ENCODE results near the gene LCP1. TPM values are rescaled to one million over a fixed set of nuclear protein-coding genes. Genes with fewer than 3 reads are reported as not detected.

Gene LCP1
- total RNA-seq, 1 donor from 2014 or later, result 83.1 TPM

DNA sequence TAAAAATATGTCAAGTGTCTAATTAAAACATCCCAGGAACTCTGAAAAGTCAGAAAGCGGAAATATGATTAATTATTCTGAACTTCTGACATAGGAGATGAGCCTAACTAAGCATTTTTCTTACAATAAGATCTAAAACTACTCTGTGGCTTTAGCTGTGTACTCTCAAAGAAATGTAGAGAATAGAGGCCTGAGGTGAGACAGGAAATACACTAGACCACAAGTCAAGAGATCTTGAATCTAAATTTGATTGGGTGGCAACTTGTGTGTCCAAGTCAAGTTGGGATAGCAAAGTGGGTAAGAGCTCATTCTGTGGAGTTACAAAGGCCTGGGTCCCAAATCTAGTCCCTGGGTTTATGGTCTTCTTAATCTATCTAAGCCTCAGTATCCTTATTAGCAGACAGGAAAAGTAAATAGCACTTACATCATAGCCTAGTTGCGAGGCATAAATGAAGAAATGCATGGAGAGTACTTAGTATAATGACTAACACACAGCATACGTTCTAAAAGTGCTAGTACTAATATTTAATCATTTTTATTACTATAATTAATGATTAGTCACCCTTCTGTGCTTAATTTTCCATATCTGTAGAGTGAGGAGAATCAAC, 20.3 kb upstream of the LCP1 start:
- Histone ChIP-seq H3K4me3 (ENCODE audit: low read depth, low read length) (no peak overlapping the region), H3K36me3 (ENCODE audit: control insufficient read depth, insufficient read depth, low read length) (no peaks in the 10 kb centered on the region), H3K27me3 (ENCODE audit: control insufficient read depth, insufficient read depth, low read length) (no peaks in the 10 kb centered on the region)
- TF ChIP-seq, protein P1, sequence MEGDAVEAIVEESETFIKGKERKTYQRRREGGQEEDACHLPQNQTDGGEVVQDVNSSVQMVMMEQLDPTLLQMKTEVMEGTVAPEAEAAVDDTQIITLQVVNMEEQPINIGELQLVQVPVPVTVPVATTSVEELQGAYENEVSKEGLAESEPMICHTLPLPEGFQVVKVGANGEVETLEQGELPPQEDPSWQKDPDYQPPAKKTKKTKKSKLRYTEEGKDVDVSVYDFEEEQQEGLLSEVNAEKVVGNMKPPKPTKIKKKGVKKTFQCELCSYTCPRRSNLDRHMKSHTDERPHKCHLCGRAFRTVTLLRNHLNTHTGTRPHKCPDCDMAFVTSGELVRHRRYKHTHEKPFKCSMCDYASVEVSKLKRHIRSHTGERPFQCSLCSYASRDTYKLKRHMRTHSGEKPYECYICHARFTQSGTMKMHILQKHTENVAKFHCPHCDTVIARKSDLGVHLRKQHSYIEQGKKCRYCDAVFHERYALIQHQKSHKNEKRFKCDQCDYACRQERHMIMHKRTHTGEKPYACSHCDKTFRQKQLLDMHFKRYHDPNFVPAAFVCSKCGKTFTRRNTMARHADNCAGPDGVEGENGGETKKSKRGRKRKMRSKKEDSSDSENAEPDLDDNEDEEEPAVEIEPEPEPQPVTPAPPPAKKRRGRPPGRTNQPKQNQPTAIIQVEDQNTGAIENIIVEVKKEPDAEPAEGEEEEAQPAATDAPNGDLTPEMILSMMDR (IDR thresholded peaks at IDR 0.05; ENCODE audit: insufficient read depth, low read length, poor library complexity, severe bottlenecking), result no peak
- DNase-seq (ENCODE audit: low read depth), result no peak

DNA sequence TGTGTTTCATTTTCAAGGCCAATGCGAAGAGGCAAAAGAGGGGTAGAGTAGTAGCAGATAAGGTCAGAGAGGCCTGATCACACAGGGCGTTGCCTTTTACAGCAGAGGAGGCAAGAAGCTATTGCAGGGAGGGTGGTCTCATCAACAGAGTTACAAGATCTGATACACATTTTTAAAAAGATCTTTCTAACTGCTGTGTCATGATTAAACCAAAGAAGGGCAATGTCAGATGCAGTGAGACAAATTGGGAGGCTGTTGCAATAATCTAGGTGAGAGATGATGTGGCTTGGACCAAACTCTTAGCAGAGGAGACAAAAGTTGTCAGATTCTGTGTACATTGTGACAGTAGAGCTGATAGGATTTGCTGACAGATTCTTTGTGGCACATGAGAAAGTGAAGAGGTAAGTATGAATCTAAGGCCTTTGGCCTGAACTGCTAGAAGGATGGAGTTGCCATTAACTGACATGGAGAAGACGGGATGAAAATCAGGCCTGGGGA, 16.8 kb upstream of the LCP1 start:
- TF ChIP-seq, protein P1 (IDR thresholded peaks at IDR 0.05; ENCODE audit: insufficient read depth, low read length, poor library complexity, severe bottlenecking), result no peak
- H3K36me3 ChIP-seq (ENCODE audit: control insufficient read depth, insufficient read depth, low read length), result no peaks in the 10 kb centered on the region
- no peak for DNase-seq (ENCODE audit: low read depth)
- H3K27me3 ChIP-seq (ENCODE audit: control insufficient read depth, insufficient read depth, low read length), result no peaks in the 10 kb centered on the region
- H3K4me3 ChIP-seq (ENCODE audit: low read depth, low read length), result no peak overlapping the region

DNA sequence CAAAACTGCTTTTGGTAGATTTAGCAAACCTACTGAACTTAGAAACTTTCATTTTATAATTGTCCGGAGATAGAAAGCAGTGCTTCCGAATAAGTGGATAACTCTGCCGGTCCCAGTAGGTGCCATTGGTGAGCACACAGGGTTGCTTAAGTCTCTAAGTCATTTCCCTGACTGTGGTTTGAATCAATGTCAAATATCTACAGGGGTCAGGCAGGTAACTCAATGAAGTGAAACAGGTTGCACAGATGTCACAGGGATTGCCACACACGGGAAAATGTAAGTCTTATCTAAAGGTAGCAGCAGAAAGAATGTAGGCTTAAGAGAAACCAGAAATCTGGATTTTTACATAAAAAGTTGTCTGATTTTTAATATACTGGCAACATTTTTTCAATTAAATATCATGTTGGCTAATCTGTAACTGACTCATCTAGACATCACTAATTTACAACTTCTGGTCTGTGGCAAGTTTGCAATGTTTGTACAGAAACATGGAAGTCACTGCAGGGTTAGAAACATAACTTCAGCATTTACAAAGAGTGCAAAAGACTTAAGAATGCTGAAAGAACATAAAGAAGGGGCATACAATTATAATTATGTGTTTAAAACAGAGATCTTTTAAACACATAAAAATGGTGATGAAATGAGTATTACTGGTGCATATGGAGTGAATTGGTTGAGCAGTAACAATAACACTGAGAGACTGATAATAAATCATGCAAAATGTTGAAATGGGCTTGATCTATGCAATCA, 15.5 kb upstream of the LCP1 start:
- peak; percentile 23 for DNase-seq (ENCODE audit: low read depth)
- H3K4me3 ChIP-seq (ENCODE audit: low read depth, low read length), result no peak overlapping the region
- H3K36me3 ChIP-seq (ENCODE audit: control insufficient read depth, insufficient read depth, low read length), result no peaks in the 10 kb centered on the region
- no peaks in the 10 kb centered on the region for H3K27me3 ChIP-seq (ENCODE audit: control insufficient read depth, insufficient read depth, low read length)
- TF ChIP-seq, protein P1 (IDR thresholded peaks at IDR 0.05; ENCODE audit: insufficient read depth, low read length, poor library complexity, severe bottlenecking), result no peak

DNA sequence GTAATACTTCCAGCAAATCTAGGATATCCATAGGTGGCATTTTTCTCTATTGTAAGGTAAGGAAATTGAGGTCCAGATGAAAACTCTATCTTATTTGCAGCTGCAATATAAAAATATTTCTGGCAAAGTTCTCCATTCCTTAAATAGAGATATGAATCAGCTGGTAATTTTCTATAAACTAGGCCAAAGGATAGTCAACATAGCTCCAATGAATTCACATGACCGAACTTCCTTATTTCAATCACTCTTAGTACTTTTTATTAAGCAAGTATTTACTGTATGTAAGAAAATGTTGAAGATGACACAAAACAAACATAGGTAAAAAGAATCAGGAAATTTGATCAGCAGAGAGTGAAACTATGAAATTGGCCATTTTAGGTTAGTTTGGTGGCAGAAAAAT, 13.0 kb upstream of the LCP1 start:
- H3K36me3 ChIP-seq (ENCODE audit: control insufficient read depth, insufficient read depth, low read length), result no peaks in the 10 kb centered on the region
- no peak overlapping the region for H3K4me3 ChIP-seq (ENCODE audit: low read depth, low read length)
- no peak for DNase-seq (ENCODE audit: low read depth)
- no peaks in the 10 kb centered on the region for H3K27me3 ChIP-seq (ENCODE audit: control insufficient read depth, insufficient read depth, low read length)
- TF ChIP-seq, protein P1 (IDR thresholded peaks at IDR 0.05; ENCODE audit: insufficient read depth, low read length, poor library complexity, severe bottlenecking), result no peak

DNA sequence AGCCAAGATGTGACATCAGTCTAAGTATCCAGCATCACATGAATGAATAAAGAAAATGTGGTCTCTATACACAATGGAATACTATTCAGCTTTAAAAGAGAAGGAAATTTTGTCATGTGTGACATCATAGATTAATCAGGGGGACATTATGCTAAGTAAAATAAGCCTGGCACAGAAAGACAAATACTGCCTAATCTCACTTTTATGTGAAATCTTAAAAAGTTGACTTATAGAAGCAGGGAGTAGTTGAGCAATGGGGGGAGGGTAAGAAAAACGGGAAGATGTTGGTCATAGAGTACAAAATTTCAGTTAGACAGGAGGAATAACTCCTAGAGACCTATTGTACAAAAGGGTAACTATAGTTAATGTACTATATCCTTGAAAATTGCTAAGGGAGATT, 10.4 kb upstream of the LCP1 start:
- H3K36me3 ChIP-seq (ENCODE audit: control insufficient read depth, insufficient read depth, low read length), result no peaks in the 10 kb centered on the region
- H3K27me3 ChIP-seq (ENCODE audit: control insufficient read depth, insufficient read depth, low read length), result no peaks in the 10 kb centered on the region
- TF ChIP-seq, protein P1 (IDR thresholded peaks at IDR 0.05; ENCODE audit: insufficient read depth, low read length, poor library complexity, severe bottlenecking), result no peak
- DNase-seq (ENCODE audit: low read depth), result no peak
- H3K4me3 ChIP-seq (ENCODE audit: low read depth, low read length), result no peak overlapping the region
